H1 (cell line): ENCODE data around the gene ZNF692. TPM values are rescaled to one million over a fixed set of nuclear protein-coding genes. Genes with fewer than 3 reads are reported as not detected.

Source experiments
- CTCF ChIA-PET: fragments of 300-600 bp; sonication (Branson Sonifier 250); formaldehyde crosslinking; loops from one replicate; lab custom pipeline; 2021; ENCODE audit not compliant: partially characterized antibody; lab: Charles Lee
- POLR2A ChIA-PET: fragments of 300-600 bp; sonication (Branson Sonifier 250); formaldehyde crosslinking; loops from one replicate; lab custom pipeline; 2021; ENCODE audit warnings: inconsistent platforms; ENCODE audit not compliant: partially characterized antibody; lab: Charles Lee
- DNase-seq, 2 experiments: peaks; one replicate each; pipeline versions ENCODE4 v3.0.0 to v3.0.0-alpha.2; 2010 to 2022; ENCODE audit warnings: low spot score in 2 of 2, low read depth in 1 of 2, mixed read lengths in 1 of 2
- FAIRE-seq: peaks from 2 replicates; lab custom pipeline; 2011; peaks lifted over from hg19 to GRCh38; lab: Jason Lieb, UNC
- H2AFZ ChIP-seq: 2 replicates; pipeline ENCODE4 v1.8.1; 2012; ENCODE audit warnings: low read length, inconsistent platforms
- H2AK5ac ChIP-seq: 2 replicates; pipeline ENCODE4 v1.6.1; 2013; ENCODE audit warnings: low read depth, low read length
- H2BK120ac ChIP-seq: replicated peaks from 2 replicates; pipeline ENCODE3; 2013; ENCODE audit warnings: low read depth, low read length, inconsistent platforms
- H2BK12ac ChIP-seq: 2 replicates; pipeline ENCODE4 v1.6.1; 2013; ENCODE audit warnings: low read depth, low read length
- H2BK15ac ChIP-seq: 2 replicates; pipeline ENCODE4 v1.6.1; 2013; ENCODE audit warnings: low read length
- H2BK20ac ChIP-seq: 2 replicates; pipeline ENCODE4 v1.6.1; 2013; ENCODE audit warnings: low read length
- H2BK5ac ChIP-seq: 2 replicates; pipeline ENCODE4 v1.6.1; 2013; ENCODE audit warnings: low read depth, low read length
- H3K14ac ChIP-seq: 2 replicates; pipeline ENCODE4 v1.6.1; 2013; ENCODE audit warnings: inconsistent platforms; ENCODE audit not compliant: insufficient read length
- H3K18ac ChIP-seq: 2 replicates; pipeline ENCODE4 v1.6.1; 2013; ENCODE audit warnings: low read length; ENCODE audit errors: extremely low read depth
- H3K23ac ChIP-seq: 2 replicates; pipeline ENCODE4 v1.6.1; 2013; ENCODE audit warnings: inconsistent platforms; ENCODE audit not compliant: insufficient read length
- H3K23me2 ChIP-seq: 2 replicates; pipeline ENCODE4 v1.6.1; 2013; ENCODE audit warnings: low read depth, low read length
- H3K27ac ChIP-seq: 2 replicates; pipeline ENCODE4 v1.6.1; 2011; ENCODE audit warnings: low read depth, low read length, inconsistent platforms
- H3K27me3 ChIP-seq, 4 experiments: replicated peaks in 1 of 4; 1 replicate in 1 of 4; 2 replicates in 3 of 4; pipeline versions ENCODE4 v1.6.1 to v1.8.1; 2011 to 2013; ENCODE audit warnings: low read length in 3 of 4, mild to moderate bottlenecking in 3 of 4, inconsistent platforms in 2 of 4, mixed read lengths in 2 of 4, moderate library complexity in 1 of 4; ENCODE audit not compliant: control insufficient read depth in 3 of 4, insufficient read depth in 3 of 4; ENCODE audit errors: extremely low read depth in 1 of 4
- H3K36me3 ChIP-seq, 4 experiments: 2 replicates each; pipeline versions ENCODE4 v1.6.1 to v1.8.1; 2011 to 2013; ENCODE audit warnings: mild to moderate bottlenecking in 4 of 4, low read length in 3 of 4, moderate library complexity in 2 of 4, control low read depth in 1 of 4, inconsistent platforms in 1 of 4; ENCODE audit not compliant: insufficient read depth in 4 of 4, control insufficient read depth in 2 of 4
- H3K4ac ChIP-seq: replicated peaks from 2 replicates; pipeline ENCODE3; 2013; ENCODE audit warnings: low read length, low read depth, mixed read lengths, inconsistent platforms; ENCODE audit not compliant: insufficient read length
- H3K4me1 ChIP-seq, 4 experiments: replicated peaks in 1 of 4; 1 replicate in 1 of 4; 2 replicates in 3 of 4; pipeline versions ENCODE4 v1.6.1 to v1.8.1; 2011 to 2013; ENCODE audit warnings: low read length in 3 of 4, inconsistent platforms in 2 of 4, mixed read lengths in 1 of 4; ENCODE audit not compliant: insufficient read depth in 4 of 4, control insufficient read depth in 3 of 4
- H3K4me2 ChIP-seq, 2 experiments: 2 replicates each; pipeline versions ENCODE4 v1.6.1 to v1.8.1; 2011 to 2013; ENCODE audit warnings: low read depth in 2 of 2, low read length in 2 of 2, control low read depth in 1 of 2, inconsistent platforms in 1 of 2, mild to moderate bottlenecking in 1 of 2; ENCODE audit not compliant: insufficient read depth in 1 of 2
- H3K4me3 ChIP-seq, 4 experiments: fragments of 200-600, 300-600 bp in 1 of 4; sonication (generic), shearing (Covaris generic), sonication (Bioruptor Twin) in 1 of 4; 2 replicates each; pipeline versions ENCODE4 v1.5.1 to v1.8.1; 2011 to 2016; ENCODE audit warnings: low read length in 4 of 4, low read depth in 3 of 4, control low read depth in 2 of 4, inconsistent platforms in 2 of 4, mild to moderate bottlenecking in 2 of 4, mixed read lengths in 1 of 4, moderate library complexity in 1 of 4; ENCODE audit not compliant: insufficient read depth in 2 of 4; ENCODE audit errors: extremely low read depth in 1 of 4
- H3K56ac ChIP-seq: replicated peaks from 2 replicates; pipeline ENCODE3; 2013; ENCODE audit warnings: low read depth, mild to moderate bottlenecking, mixed read lengths, low read length, inconsistent platforms; ENCODE audit not compliant: insufficient read length
- H3K79me1 ChIP-seq: 2 replicates; pipeline ENCODE4 v1.6.1; 2013; ENCODE audit warnings: low read depth, low read length, control low read depth
- H3K79me2 ChIP-seq, 2 experiments: 2 replicates each; pipeline versions ENCODE4 v1.6.1 to v1.8.1; 2012 to 2013; ENCODE audit warnings: low read length in 2 of 2, mild to moderate bottlenecking in 2 of 2, inconsistent platforms in 1 of 2; ENCODE audit not compliant: insufficient read depth in 2 of 2, control insufficient read depth in 1 of 2
- H3K9ac ChIP-seq, 4 experiments: replicated peaks in 1 of 4; 1 replicate in 1 of 4; 2 replicates in 3 of 4; pipeline versions ENCODE4 v1.6.1 to v1.8.1; 2011 to 2013; ENCODE audit warnings: low read depth in 3 of 4, low read length in 3 of 4, control low read depth in 2 of 4, mild to moderate bottlenecking in 2 of 4, moderate library complexity in 2 of 4, inconsistent platforms in 1 of 4; ENCODE audit errors: extremely low read depth in 1 of 4
- H3K9me3 ChIP-seq, 2 experiments: 2 replicates each; pipeline versions ENCODE4 v1.6.1 to v1.8.1; 2012 to 2013; ENCODE audit warnings: mild to moderate bottlenecking in 2 of 2, moderate library complexity in 2 of 2, control low read depth in 1 of 2, inconsistent platforms in 1 of 2, low read depth in 1 of 2, low read length in 1 of 2, mixed read lengths in 1 of 2; ENCODE audit not compliant: insufficient read depth in 2 of 2
- H4K20me1 ChIP-seq, 2 experiments: replicated peaks in 1 of 2; 2 replicates each; pipeline versions ENCODE3 to v1.8.1; 2011 to 2013; ENCODE audit warnings: inconsistent platforms in 2 of 2, low read length in 2 of 2, mild to moderate bottlenecking in 1 of 2; ENCODE audit not compliant: insufficient read depth in 2 of 2, control insufficient read depth in 1 of 2
- H4K5ac ChIP-seq: 2 replicates; pipeline ENCODE4 v1.6.1; 2013; ENCODE audit warnings: low read length, low read depth, mixed read lengths, inconsistent platforms; ENCODE audit not compliant: insufficient read length
- H4K8ac ChIP-seq: 2 replicates; pipeline ENCODE4 v1.8.0; 2013; ENCODE audit warnings: mild to moderate bottlenecking, moderate library complexity, low read length, inconsistent platforms; ENCODE audit not compliant: insufficient read depth; ENCODE audit errors: extremely low read depth
- H4K91ac ChIP-seq: replicated peaks from 2 replicates; pipeline ENCODE3; 2013; ENCODE audit warnings: low read length, mixed read lengths, inconsistent platforms; ENCODE audit not compliant: insufficient read length
- CTCF ChIP-seq, 3 experiments: IDR thresholded peaks; 1 replicate in 2 of 3; 2 replicates in 1 of 3; pipeline versions ENCODE4 v1.5.1 to v1.6.1; 2011; ENCODE audit warnings: low read length in 3 of 3, mild to moderate bottlenecking in 3 of 3, inconsistent platforms in 2 of 3, low read depth in 1 of 3, moderate library complexity in 1 of 3; ENCODE audit not compliant: insufficient read depth in 1 of 3; ENCODE audit errors: control extremely low read depth in 1 of 3
- HDAC2 ChIP-seq, 2 experiments: fragments of 300-600 bp in 1 of 2; sonication (generic) in 1 of 2; IDR thresholded peaks; 2 replicates each; pipeline ENCODE4 v1.6.1; 2011 to 2012; ENCODE audit warnings: low read depth in 2 of 2, low read length in 2 of 2, mild to moderate bottlenecking in 2 of 2, moderate library complexity in 2 of 2, borderline replicate concordance in 1 of 2, inconsistent platforms in 1 of 2
- KDM1A ChIP-seq: fragments of 200-600, 300-600 bp; sonication (generic); IDR thresholded peaks from 2 replicates; pipeline ENCODE4 v1.7.1; 2016; ENCODE audit warnings: mild to moderate bottlenecking, low read length, borderline replicate concordance
- KDM4A ChIP-seq: IDR thresholded peaks from one replicate; pipeline ENCODE4 v1.7.1; 2012; ENCODE audit warnings: low read depth, mild to moderate bottlenecking, moderate library complexity, low read length, inconsistent platforms; ENCODE audit not compliant: severe bottlenecking
- KDM5A ChIP-seq: fragments of 200-600 bp; IDR thresholded peaks from 2 replicates; pipeline ENCODE4 v1.7.1; 2012; ENCODE audit warnings: mild to moderate bottlenecking, low read length, inconsistent platforms, mixed read lengths
- MAFK ChIP-seq: IDR thresholded peaks from 2 replicates; pipeline ENCODE4 v1.6.1; 2012; ENCODE audit warnings: low read depth, mild to moderate bottlenecking, improper control_type of control experiment, low read length
- POU5F1 ChIP-seq: IDR thresholded peaks from 2 replicates; pipeline ENCODE4 v1.6.1; 2011; ENCODE audit warnings: low read depth, mild to moderate bottlenecking, low read length, moderate library complexity
- WGBS, 2 experiments: shearing (Covaris generic) in 1 of 2; methylation state at CpG; one replicate each; pipeline versions ENCODE4 v1.1.6 to v1.1.7; 2013 to 2015; ENCODE audit warnings: low lambda C conversion rate in 2 of 2, mixed read lengths in 2 of 2, inconsistent platforms in 1 of 2, low coverage in 1 of 2, missing lambda C conversion rate in 1 of 2; ENCODE audit not compliant: insufficient replicate concordance in 2 of 2, insufficient coverage in 1 of 2, insufficient read length in 1 of 2; ENCODE audit errors: extremely low coverage in 1 of 2, missing lambda C conversion rate in 1 of 2; 5-methylcytosine and 5-hydroxymethylcytosine counted together
- polyA plus RNA-seq, 7 experiments: library from polyadenylated mRNA; depleted of rRNA in 3 of 7; stranded (reverse) in 5 of 7; unstranded in 2 of 7; fragments of >200 nt in 5 of 7; fragments of 200-250 nt in 2 of 7; gene quantifications; 1 replicate in 5 of 7; 2 replicates in 1 of 7; 4 replicates in 1 of 7; pipeline versions ENCODE4 v1.2.1 to v1.2.3, GENCODE V29; 2011 to 2013; ENCODE audit warnings: missing spikeins in 2 of 7, mixed read lengths in 2 of 7
- total RNA-seq: library from RNA; stranded (reverse); fragmentation: NEBNext Ultra II Directional; extraction: Animal tissue kit (Norgen Biotek cat#: 25700); gene quantifications from 2 replicates; pipeline ENCODE4 v1.2.1, GENCODE V29; 2021

The ZNF692 gene
- total and polyA plus RNA-seq, 2 of the 8 experiments (the other 6 are each of a cell fraction or from before 2014, with no cell fraction given): 38.4 to 52.3 TPM

GRCh38 chr1:248847181-248847955 lies 11.5 kb downstream of the ZNF692 start:
- Histone ChIP-seq H4K5ac (no peak overlapping the region), H3K27ac (no peak overlapping the region), H3K23ac (no peak overlapping the region), H3K4me2 (no peak overlapping the region), H3K14ac (no peak overlapping the region), H4K20me1 (peaks cover 4 to 21% of the 10 kb centered on the region in 2 experiments), H3K4me1 (no peaks in the 10 kb centered on the region), H3K79me2 (peaks cover 0 to 5% of the 10 kb centered on the region in 2 experiments; a peak in 1 of 4 replicates), H2BK120ac (no peak overlapping the region), H3K4ac (no peak overlapping the region), H2BK12ac (no peak overlapping the region), H3K9ac (no peak overlapping the region), H3K36me3 (peaks cover 0 to 32% (median 25%) of the 10 kb centered on the region in 4 experiments; a peak in 7 of 8 replicates), H3K4me3 (no peak overlapping the region), H4K8ac (no peak overlapping the region; the same call in 1 of the 2 replicates), H2AK5ac (no peak overlapping the region), H2BK20ac (no peak overlapping the region), H3K23me2 (no peaks in the 10 kb centered on the region), H3K79me1 (peaks cover 8% of the 10 kb centered on the region), H3K9me3 (no peaks in the 10 kb centered on the region), H3K18ac (no peak overlapping the region), H2BK15ac (no peak overlapping the region), H3K27me3 (no peaks in the 10 kb centered on the region), H3K56ac (no peak overlapping the region), H4K91ac (no peak overlapping the region), H2BK5ac (no peak overlapping the region; the same call in 1 of the 2 replicates), H2AFZ (no peak overlapping the region)
- 97% methylated on average over 65 of the region's 76 CpGs; no CpG with 5 or more reads in 1 of the 2 experiments for WGBS, 2 experiments
- DNase-seq (no peak), FAIRE-seq (no peak)
- POLR2A ChIA-PET: interaction anchor here (0.6 to 6.7 kb wide), 6 partner anchors 8 to 50 kb away, joined by 3 to 47 read pairs (median 4); partner anchors contain the start of genes SH3BP5L, ZNF672 and ZNF692
- TF ChIP-seq CTCF (IDR thresholded peaks at IDR 0.05; ENCODE audit: control extremely low read depth in 1 of 3, insufficient read depth in 1 of 3, low read depth in 1 of 3, low read length in 3 of 3): no peak
- TF ChIP-seq KDM5A: no peak
- TF ChIP-seq KDM4A: no peak
- TF ChIP-seq MAFK: no peak
- no peak for TF ChIP-seq KDM1A
- no peak for TF ChIP-seq HDAC2 (IDR thresholded peaks at IDR 0.05; ENCODE audit: borderline replicate concordance in 1 of 2, low read depth in 2 of 2, low read length in 2 of 2)
- no peak for TF ChIP-seq POU5F1
- CTCF ChIA-PET: interaction anchor here (0.6 to 1.5 kb wide), 5 partner anchors 11 to 1463 kb away, joined by 3 to 4 read pairs (median 3); no protein-coding TSS in a partner anchor
